SK-N-MC (cell line): ENCODE measurements around the gene PPP1R12A.

Experiments used
- DNase-seq: peaks from one replicate; pipeline ENCODE4 v3.0.0-alpha.2; 2011; ENCODE audit warnings: low read depth, low spot score
- H3K27ac ChIP-seq: fragments of 200-600 bp; sonication (generic); 2 replicates; pipeline ENCODE4 v1.5.1; 2016; ENCODE audit warnings: mixed run types
- H3K36me3 ChIP-seq: fragments of 200-600 bp; sonication (generic); 2 replicates; pipeline ENCODE4 v1.6.1; 2017; ENCODE audit warnings: antibody characterized with exemption, low read length, mixed read lengths; ENCODE audit not compliant: insufficient read depth
- H3K4me3 ChIP-seq: fragments of 200-600 bp; sonication (generic); 2 replicates; pipeline ENCODE4 v1.5.1; 2016
- H3K9ac ChIP-seq: fragments of 200-600 bp; sonication (generic); 2 replicates; pipeline ENCODE4 v1.8.0; 2017; ENCODE audit warnings: mixed run types, mixed read lengths; ENCODE audit not compliant: insufficient read length
- H3K9me3 ChIP-seq: fragments of 200-600 bp; sonication (generic); 2 replicates; pipeline ENCODE4 v1.6.1; 2017; ENCODE audit warnings: low read depth, mild to moderate bottlenecking, antibody characterized with exemption, low read length, moderate library complexity, mixed read lengths
- EZH2 ChIP-seq: fragments of 200-600 bp; sonication (generic); IDR thresholded peaks from one replicate; pipeline ENCODE4 v1.6.1; 2017; ENCODE audit warnings: antibody characterized with exemption
- FOXP2 ChIP-seq: optimal IDR thresholded peaks from 2 replicates; pipeline ENCODE3; 2011; ENCODE audit warnings: mild to moderate bottlenecking, moderate library complexity; ENCODE audit not compliant: insufficient read depth; ENCODE audit errors: extremely low read length, control extremely low read depth
- POLR2AphosphoS5 ChIP-seq: IDR thresholded peaks from 2 replicates; pipeline ENCODE4 v1.6.1; 2012; ENCODE audit warnings: mild to moderate bottlenecking, low read depth, low read length, borderline replicate concordance

PPP1R12A gene

GRCh38 chr12:79782172-79782900 is 152.6 kb downstream of the PPP1R12A start:
- TF ChIP-seq EZH2 (no peak), FOXP2 (no peak), POLR2AphosphoS5 (no peak)
- H3K27ac ChIP-seq, result 0 out of 2 replicates have a peak overlapping the region, but pooled peaks have one; percentile 17
- H3K4me3 ChIP-seq, result no peak overlapping the region
- H3K36me3 ChIP-seq, result peaks cover 40% of the 10 kb centered on the region
- H3K9me3 ChIP-seq, result no peaks in the 10 kb centered on the region
- DNase-seq, result no peak
- H3K9ac ChIP-seq, result no peak overlapping the region

GRCh38 chr12:79778802-79779448 is 156.0 kb downstream of the PPP1R12A start:
- TF ChIP-seq POLR2AphosphoS5 (no peak), EZH2 (no peak), FOXP2 (no peak)
- Histone ChIP-seq H3K27ac (peak overlapping the region; percentile 1; the same call in 1 of the 2 replicates), H3K4me3 (no peak overlapping the region), H3K9me3 (no peaks in the 10 kb centered on the region), H3K36me3 (peaks cover 35% of the 10 kb centered on the region), H3K9ac (no peak overlapping the region)
- no peak for DNase-seq

- H3K36me3 ChIP-seq, result peaks cover 26% of the 10 kb centered on the region
- TF ChIP-seq POLR2AphosphoS5 (no peak), FOXP2 (no peak), EZH2 (no peak)
- H3K9ac ChIP-seq, result no peak overlapping the region
- no peak for DNase-seq
- no peaks in the 10 kb centered on the region for H3K9me3 ChIP-seq
- no peak overlapping the region for H3K4me3 ChIP-seq
- H3K27ac ChIP-seq, result peak overlapping the region; percentile 32; the same call in 1 of the 2 replicates
Measured at GRCh38 chr12:79776111-79776510, 158.8 kb downstream of the PPP1R12A start.

- DNase-seq, result no peak
- H3K36me3 ChIP-seq, result peaks cover 26% of the 10 kb centered on the region
- H3K4me3 ChIP-seq, result no peak overlapping the region
- TF ChIP-seq FOXP2 (no peak), EZH2 (no peak), POLR2AphosphoS5 (no peak)
- no peak overlapping the region for H3K9ac ChIP-seq
- H3K27ac ChIP-seq, result no peak overlapping the region
- no peaks in the 10 kb centered on the region for H3K9me3 ChIP-seq
Measured at GRCh38 chr12:79775355-79776027, 159.4 kb downstream of the PPP1R12A start.

GRCh38 chr12:79773896-79774295 is 161.0 kb downstream of the PPP1R12A start:
- no peak for DNase-seq
- H3K9me3 ChIP-seq, result no peaks in the 10 kb centered on the region
- no peak for TF ChIP-seq POLR2AphosphoS5
- no peak for TF ChIP-seq EZH2
- no peak for TF ChIP-seq FOXP2
- no peak overlapping the region for H3K9ac ChIP-seq
- no peak overlapping the region for H3K27ac ChIP-seq
- H3K36me3 ChIP-seq, result peaks cover 22% of the 10 kb centered on the region
- no peak overlapping the region for H3K4me3 ChIP-seq

GRCh38 chr12:79769860-79770485 is 164.9 kb downstream of the PPP1R12A start:
- Histone ChIP-seq H3K36me3 (peaks cover 10% of the 10 kb centered on the region), H3K4me3 (no peak overlapping the region), H3K9ac (no peak overlapping the region), H3K27ac (no peak overlapping the region), H3K9me3 (no peaks in the 10 kb centered on the region)
- TF ChIP-seq FOXP2 (no peak), POLR2AphosphoS5 (no peak), EZH2 (no peak)
- DNase-seq, result no peak

GRCh38 chr12:79769189-79769859 is 165.6 kb downstream of the PPP1R12A start:
- TF ChIP-seq EZH2 (no peak), FOXP2 (no peak), POLR2AphosphoS5 (no peak)
- no peak for DNase-seq
- H3K9me3 ChIP-seq, result no peaks in the 10 kb centered on the region
- H3K27ac ChIP-seq, result no peak overlapping the region
- peaks cover 4% of the 10 kb centered on the region; the same call in 1 of the 2 replicates for H3K36me3 ChIP-seq
- no peak overlapping the region for H3K9ac ChIP-seq
- H3K4me3 ChIP-seq, result no peak overlapping the region
